Vagina (tissue), 2 donors: Measurements from ENCODE around the gene CACNA1C. TPM values are rescaled to one million over a fixed set of nuclear protein-coding genes. Genes with fewer than 3 reads are reported as not detected.

Experiments
- DNase-seq, 2 donors: peaks; one replicate each; pipeline ENCODE4 v3.0.0-alpha.2; 2017; ENCODE audit errors: extremely low spot score in 2 of 2
- H3K27ac ChIP-seq: fragments of 200-600 bp; sonication (generic); one replicate; pipeline ENCODE4 v1.5.1; 2019
- H3K27me3 ChIP-seq: fragments of 200-600 bp; sonication (generic); one replicate; pipeline ENCODE4 v1.5.1; 2019
- H3K36me3 ChIP-seq, 2 donors: fragments of 200-600 bp; sonication (generic); one replicate each; pipeline ENCODE4 v1.5.1; 2017 to 2019
- H3K4me1 ChIP-seq: fragments of 200-600 bp; sonication (generic); one replicate; pipeline ENCODE4 v1.5.1; 2019
- H3K4me3 ChIP-seq, 2 donors: fragments of 200-600 bp; sonication (generic); 1 replicate in 1 of 2; 2 replicates in 1 of 2; pipeline ENCODE4 v1.5.1; 2016 to 2019
- H3K9me3 ChIP-seq: fragments of 200-600 bp; sonication (generic); one replicate; pipeline ENCODE4 v1.5.1; 2019
- CTCF ChIP-seq, 3 experiments: fragments of 450-650 bp in 2 of 3; fragments of 200-600 bp in 1 of 3; sonication (generic) in 1 of 3; IDR thresholded peaks; one replicate each; pipeline ENCODE4 v1.5.1; 2017 to 2019; ENCODE audit warnings: antibody characterized with exemption in 3 of 3, mild to moderate bottlenecking in 2 of 3, moderate library complexity in 2 of 3
- POLR2A ChIP-seq, 2 donors: fragments of 450-650 bp; IDR thresholded peaks; one replicate each; pipeline ENCODE4 v1.6.1; 2017; ENCODE audit warnings: antibody characterized with exemption in 2 of 2, mild to moderate bottlenecking in 2 of 2, moderate library complexity in 2 of 2
- POLR2AphosphoS5 ChIP-seq, 2 donors: sonication (generic); formaldehyde crosslinking; IDR thresholded peaks; one replicate each; pipeline ENCODE4 v1.9.0; 2017; ENCODE audit warnings: antibody characterized with exemption in 2 of 2, mild to moderate bottlenecking in 2 of 2, low read depth in 1 of 2; ENCODE audit not compliant: insufficient read depth in 1 of 2
- intact Hi-C: fragments of 100-400 bp; cut with DNase I; formaldehyde crosslinking; loops from one replicate; pipeline ENCODE4 v1.15.1; 2023
- total RNA-seq: library from RNA; depleted of rRNA; stranded (reverse); fragments of >200 nt; gene quantifications from one replicate; pipeline ENCODE4 v1.2.3, GENCODE V29; 2016

The CACNA1C gene
- total RNA-seq, 1 donor from 2014 or later = 9.8 TPM

GRCh38 chr12:2581293-2582045 lies 528.7 kb downstream of the CACNA1C start:
- Histone ChIP-seq H3K27ac (no peak overlapping the region), H3K36me3 (no peaks in the 10 kb centered on the region), H3K4me1 (peaks cover 13% of the 10 kb centered on the region), H3K9me3 (no peaks in the 10 kb centered on the region), H3K27me3 (no peaks in the 10 kb centered on the region), H3K4me3 (no peak overlapping the region)
- intact Hi-C loops = loop anchor here (5.0 to 10.0 kb wide), 3 partner anchors 287 to 784 kb away; partner anchors contain the start of gene CACNA1C
- TF ChIP-seq CTCF (IDR thresholded peaks at IDR 0.05) (no peak), POLR2AphosphoS5 (IDR thresholded peaks at IDR 0.05; ENCODE audit: insufficient read depth in 1 of 2, low read depth in 1 of 2) (no peak), POLR2A (IDR thresholded peaks at IDR 0.05) (no peak)
- no peak for DNase-seq

- H3K4me3 ChIP-seq = peak overlapping the region; percentile 6 to 29
- intact Hi-C loops = loop anchor here (5.0 to 10.0 kb wide), 3 partner anchors 288 to 785 kb away; partner anchors contain the start of gene CACNA1C
- DNase-seq = no peak
- no peak for TF ChIP-seq CTCF (IDR thresholded peaks at IDR 0.05)
- TF ChIP-seq POLR2AphosphoS5 (IDR thresholded peaks at IDR 0.05; ENCODE audit: insufficient read depth in 1 of 2, low read depth in 1 of 2) = no peak
- TF ChIP-seq POLR2A (IDR thresholded peaks at IDR 0.05) = no peak
- H3K27ac ChIP-seq = no peak overlapping the region
- peaks cover 13% of the 10 kb centered on the region for H3K4me1 ChIP-seq
- no peaks in the 10 kb centered on the region for H3K27me3 ChIP-seq
- H3K36me3 ChIP-seq = no peaks in the 10 kb centered on the region
- no peaks in the 10 kb centered on the region for H3K9me3 ChIP-seq
Observed at GRCh38 chr12:2582631-2583030, 529.8 kb downstream of the CACNA1C start.

- Histone ChIP-seq H3K27ac (no peak overlapping the region), H3K27me3 (no peaks in the 10 kb centered on the region), H3K9me3 (no peaks in the 10 kb centered on the region), H3K4me3 (peak overlapping the region; percentile 6 to 29), H3K36me3 (no peaks in the 10 kb centered on the region), H3K4me1 (peaks cover 13% of the 10 kb centered on the region)
- intact Hi-C loops = loop anchor here (5.0 to 10.0 kb wide), 3 partner anchors 288 to 786 kb away; partner anchors contain the start of gene CACNA1C
- TF ChIP-seq POLR2AphosphoS5 (IDR thresholded peaks at IDR 0.05; ENCODE audit: insufficient read depth in 1 of 2, low read depth in 1 of 2) (no peak), CTCF (IDR thresholded peaks at IDR 0.05) (peak; percentile 64 to 92 (median 89)), POLR2A (IDR thresholded peaks at IDR 0.05) (no peak)
- no peak for DNase-seq
Observed at GRCh38 chr12:2583091-2583497, 530.3 kb downstream of the CACNA1C start.

- Histone ChIP-seq H3K9me3 (no peaks in the 10 kb centered on the region), H3K36me3 (no peaks in the 10 kb centered on the region), H3K4me1 (peaks cover 13% of the 10 kb centered on the region), H3K27ac (no peak overlapping the region), H3K4me3 (no peak overlapping the region), H3K27me3 (no peaks in the 10 kb centered on the region)
- intact Hi-C loops = loop anchor here (5.0 to 10.0 kb wide), 3 partner anchors 289 to 787 kb away; partner anchors contain the start of gene CACNA1C
- no peak for DNase-seq
- no peak for TF ChIP-seq POLR2AphosphoS5 (IDR thresholded peaks at IDR 0.05; ENCODE audit: insufficient read depth in 1 of 2, low read depth in 1 of 2)
- TF ChIP-seq POLR2A (IDR thresholded peaks at IDR 0.05) = no peak
- TF ChIP-seq CTCF (IDR thresholded peaks at IDR 0.05) = no peak
Observed at GRCh38 chr12:2583642-2584401, 531.0 kb downstream of the CACNA1C start.
